GM23338 (cell line): ENCODE measurements around the gene KAT2B. TPM values are rescaled to one million over a fixed set of nuclear protein-coding genes. Genes with fewer than 3 reads are reported as not detected.

Source experiments
- ATAC-seq: fragments of 200-7000 bp; cut with Tn5 transposase; 3 replicates; pipeline ENCODE4 v1.9.1; 2020
- DNase-seq: peaks from one replicate; pipeline ENCODE4 v3.0.0-alpha.2; 2015; ENCODE audit warnings: low spot score
- H2AFZ ChIP-seq: fragments of 200-600 bp; sonication (generic); 2 replicates; pipeline ENCODE4 v1.8.0; 2016; ENCODE audit warnings: antibody characterized with exemption, mild to moderate bottlenecking, moderate library complexity
- H3F3A ChIP-seq: fragments of 200-600 bp; sonication (generic); replicated peaks from 2 replicates; pipeline ENCODE4 v1.8.0; 2017; ENCODE audit warnings: antibody characterized with exemption, mixed run types, low read depth
- H3K27ac ChIP-seq: fragments of 200-600 bp; sonication (generic); 2 replicates; pipeline ENCODE4 v1.6.1; 2016; ENCODE audit warnings: low read depth
- H3K27me3 ChIP-seq: fragments of 200-600 bp; sonication (generic); 2 replicates; pipeline ENCODE4 v1.8.0; 2016; ENCODE audit warnings: mild to moderate bottlenecking, mixed run types, moderate library complexity; ENCODE audit not compliant: insufficient read depth
- H3K36me3 ChIP-seq: fragments of 200-600 bp; sonication (generic); 2 replicates; pipeline ENCODE4 v1.8.0; 2016; ENCODE audit warnings: mild to moderate bottlenecking; ENCODE audit not compliant: insufficient read depth
- H3K4me1 ChIP-seq: fragments of 200-600 bp; sonication (generic); 2 replicates; pipeline ENCODE4 v1.8.0; 2016; ENCODE audit warnings: mild to moderate bottlenecking, moderate library complexity; ENCODE audit not compliant: insufficient read depth
- H3K4me2 ChIP-seq: fragments of 200-600 bp; sonication (generic); 2 replicates; pipeline ENCODE4 v1.7.1; 2017; ENCODE audit warnings: mixed run types
- H3K4me3 ChIP-seq: fragments of 200-600 bp; sonication (generic); 2 replicates; pipeline ENCODE4 v1.6.1; 2016; ENCODE audit warnings: mixed run types
- H3K79me2 ChIP-seq: fragments of 200-600 bp; sonication (generic); replicated peaks from 2 replicates; pipeline ENCODE4 v1.8.0; 2017; ENCODE audit warnings: mild to moderate bottlenecking; ENCODE audit not compliant: insufficient read depth
- H3K9me2 ChIP-seq: fragments of 200-600 bp; sonication (generic); 2 replicates; pipeline ENCODE4 v1.8.0; 2017; ENCODE audit not compliant: insufficient read depth
- H4K20me1 ChIP-seq: fragments of 200-600 bp; sonication (generic); replicated peaks from 2 replicates; pipeline ENCODE4 v1.8.0; 2017; ENCODE audit warnings: mild to moderate bottlenecking; ENCODE audit not compliant: insufficient read depth
- H3K27ac Mint-ChIP-seq: 2 replicates; pipeline ENCODE4 v1.8.0; 2020; ENCODE audit warnings: inconsistent platforms, mild to moderate bottlenecking, moderate library complexity, mixed read lengths
- H3K27me3 Mint-ChIP-seq: 3 replicates; pipeline ENCODE4 v1.8.0; 2022; ENCODE audit warnings: low read depth, mild to moderate bottlenecking, moderate library complexity, mixed read lengths, inconsistent platforms; ENCODE audit not compliant: insufficient read depth, poor library complexity
- H3K36me3 Mint-ChIP-seq: 3 replicates; pipeline ENCODE4 v1.8.0; 2021; ENCODE audit warnings: low read depth, mild to moderate bottlenecking, inconsistent platforms, moderate library complexity, mixed read lengths
- H3K4me1 Mint-ChIP-seq: 3 replicates; pipeline ENCODE4 v1.8.0; 2020; ENCODE audit warnings: mild to moderate bottlenecking, inconsistent platforms, mixed read lengths
- H3K4me3 Mint-ChIP-seq: 3 replicates; pipeline ENCODE4 v1.8.0; 2021; ENCODE audit warnings: moderate library complexity, mild to moderate bottlenecking, inconsistent platforms, mixed read lengths
- H3K9me3 Mint-ChIP-seq: 3 replicates; pipeline ENCODE4 v1.8.0; 2020; ENCODE audit warnings: moderate library complexity, mild to moderate bottlenecking, inconsistent platforms, mixed read lengths
- CREB1 ChIP-seq: fragments of 250-450 bp; sonication (Bioruptor Pico); IDR thresholded peaks from 2 replicates; pipeline ENCODE4 v1.5.0; 2020; ENCODE audit warnings: low read depth, mild to moderate bottlenecking, moderate library complexity
- ETS1 ChIP-seq: IDR thresholded peaks from 2 replicates; pipeline ENCODE4 v1.6.1; 2016; ENCODE audit warnings: antibody characterized with exemption
- EZH2 ChIP-seq: fragments of 200-600 bp; sonication (generic); IDR thresholded peaks from one replicate; pipeline ENCODE4 v1.8.0; 2017; ENCODE audit warnings: antibody characterized with exemption, mild to moderate bottlenecking, low read depth; ENCODE audit not compliant: unreplicated experiment
- JUNB ChIP-seq: IDR thresholded peaks from one replicate; pipeline ENCODE4 v1.6.1; 2016; ENCODE audit warnings: antibody characterized with exemption; ENCODE audit not compliant: unreplicated experiment
- POLR2AphosphoS5 ChIP-seq: IDR thresholded peaks from 2 replicates; pipeline ENCODE4 v1.6.1; 2016; ENCODE audit warnings: antibody characterized with exemption, low read depth
- ZNF114 ChIP-seq: fragments of 250-450 bp; sonication (Bioruptor Pico); IDR thresholded peaks from 2 replicates; pipeline ENCODE4 v1.5.0; 2020; ENCODE audit warnings: mild to moderate bottlenecking, moderate library complexity
- ZNF331 ChIP-seq: fragments of 250-450 bp; sonication (Bioruptor Pico); IDR thresholded peaks from 2 replicates; pipeline ENCODE4 v1.5.0; 2020; ENCODE audit warnings: low read depth, mild to moderate bottlenecking, moderate library complexity
- ZNF462 ChIP-seq: fragments of 250-450 bp; sonication (Bioruptor Pico); IDR thresholded peaks from 2 replicates; pipeline ENCODE4 v1.5.0; 2020; ENCODE audit warnings: mild to moderate bottlenecking, moderate library complexity
- polyA plus RNA-seq: library from polyadenylated mRNA; unstranded; fragments of >200 nt; fragmentation: Nextera tagmentation; extraction: Ambion mirVana; gene quantifications from 2 replicates; pipeline ENCODE4 v1.2.1, GENCODE V29; 2016
- total RNA-seq: library from RNA; depleted of rRNA; stranded (reverse); fragments of >200 nt; shearing (Covaris generic); gene quantifications from 2 replicates; pipeline ENCODE4 v1.2.3, GENCODE V29; 2014
- TF ChIP-seq, protein P1 (sequence below): IDR thresholded peaks from one replicate; pipeline ENCODE4 v1.6.1; 2018; ENCODE audit warnings: antibody characterized with exemption; ENCODE audit not compliant: unreplicated experiment

Gene KAT2B
- total and polyA plus RNA-seq, 2 experiments from 2014 or later, result 1.3 to 4.4 TPM

GRCh38 chr3:20060974-20061685, 20.9 kb downstream of the KAT2B start:
- no peak overlapping the region for H3K27ac ChIP-seq
- H3K36me3 ChIP-seq, result no peaks in the 10 kb centered on the region
- no peaks in the 10 kb centered on the region for H3K9me2 ChIP-seq
- TF ChIP-seq ZNF462 (CRISPR knock-in tag), result no peak
- no peak for ATAC-seq
- no peaks in the 10 kb centered on the region for H3K27me3 ChIP-seq
- no peaks in the 10 kb centered on the region for H3K79me2 ChIP-seq
- H2AFZ ChIP-seq, result no peak overlapping the region
- DNase-seq, result no peak
- no peak overlapping the region for H3K27ac Mint-ChIP-seq
- no peaks in the 10 kb centered on the region for H3F3A ChIP-seq
- H3K4me3 Mint-ChIP-seq, result no peak overlapping the region
- H3K4me1 Mint-ChIP-seq, result no peaks in the 10 kb centered on the region
- H3K4me2 ChIP-seq, result no peak overlapping the region
- no peaks in the 10 kb centered on the region for H3K4me1 ChIP-seq
- no peak overlapping the region for H3K4me3 ChIP-seq
- H3K27me3 Mint-ChIP-seq, result no peaks in the 10 kb centered on the region
- no peaks in the 10 kb centered on the region for H3K36me3 Mint-ChIP-seq
- no peaks in the 10 kb centered on the region for H3K9me3 Mint-ChIP-seq
- no peaks in the 10 kb centered on the region; the same call in 1 of the 2 replicates for H4K20me1 ChIP-seq

GRCh38 chr3:20062996-20063395, 22.8 kb downstream of the KAT2B start:
- no peaks in the 10 kb centered on the region for H3K36me3 Mint-ChIP-seq
- Histone ChIP-seq H4K20me1 (no peaks in the 10 kb centered on the region; the same call in 1 of the 2 replicates), H3K4me1 (no peaks in the 10 kb centered on the region), H2AFZ (no peak overlapping the region), H3K36me3 (no peaks in the 10 kb centered on the region), H3K9me2 (no peaks in the 10 kb centered on the region), H3K79me2 (no peaks in the 10 kb centered on the region), H3K27me3 (peaks cover 11% of the 10 kb centered on the region), H3F3A (no peaks in the 10 kb centered on the region), H3K27ac (no peak overlapping the region), H3K4me2 (no peak overlapping the region), H3K4me3 (no peak overlapping the region)
- H3K9me3 Mint-ChIP-seq, result no peaks in the 10 kb centered on the region
- no peaks in the 10 kb centered on the region for H3K4me1 Mint-ChIP-seq
- ATAC-seq (no peak), DNase-seq (no peak)
- H3K27ac Mint-ChIP-seq, result no peak overlapping the region
- H3K27me3 Mint-ChIP-seq, result peaks cover 3% of the 10 kb centered on the region
- no peak overlapping the region for H3K4me3 Mint-ChIP-seq
- TF ChIP-seq CREB1 (CRISPR knock-in tag), result no peak
- TF ChIP-seq EZH2, result no peak
- no peak for TF ChIP-seq ZNF331 (CRISPR knock-in tag)
- no peak for TF ChIP-seq ZNF114 (CRISPR knock-in tag)
- TF ChIP-seq, protein P1, sequence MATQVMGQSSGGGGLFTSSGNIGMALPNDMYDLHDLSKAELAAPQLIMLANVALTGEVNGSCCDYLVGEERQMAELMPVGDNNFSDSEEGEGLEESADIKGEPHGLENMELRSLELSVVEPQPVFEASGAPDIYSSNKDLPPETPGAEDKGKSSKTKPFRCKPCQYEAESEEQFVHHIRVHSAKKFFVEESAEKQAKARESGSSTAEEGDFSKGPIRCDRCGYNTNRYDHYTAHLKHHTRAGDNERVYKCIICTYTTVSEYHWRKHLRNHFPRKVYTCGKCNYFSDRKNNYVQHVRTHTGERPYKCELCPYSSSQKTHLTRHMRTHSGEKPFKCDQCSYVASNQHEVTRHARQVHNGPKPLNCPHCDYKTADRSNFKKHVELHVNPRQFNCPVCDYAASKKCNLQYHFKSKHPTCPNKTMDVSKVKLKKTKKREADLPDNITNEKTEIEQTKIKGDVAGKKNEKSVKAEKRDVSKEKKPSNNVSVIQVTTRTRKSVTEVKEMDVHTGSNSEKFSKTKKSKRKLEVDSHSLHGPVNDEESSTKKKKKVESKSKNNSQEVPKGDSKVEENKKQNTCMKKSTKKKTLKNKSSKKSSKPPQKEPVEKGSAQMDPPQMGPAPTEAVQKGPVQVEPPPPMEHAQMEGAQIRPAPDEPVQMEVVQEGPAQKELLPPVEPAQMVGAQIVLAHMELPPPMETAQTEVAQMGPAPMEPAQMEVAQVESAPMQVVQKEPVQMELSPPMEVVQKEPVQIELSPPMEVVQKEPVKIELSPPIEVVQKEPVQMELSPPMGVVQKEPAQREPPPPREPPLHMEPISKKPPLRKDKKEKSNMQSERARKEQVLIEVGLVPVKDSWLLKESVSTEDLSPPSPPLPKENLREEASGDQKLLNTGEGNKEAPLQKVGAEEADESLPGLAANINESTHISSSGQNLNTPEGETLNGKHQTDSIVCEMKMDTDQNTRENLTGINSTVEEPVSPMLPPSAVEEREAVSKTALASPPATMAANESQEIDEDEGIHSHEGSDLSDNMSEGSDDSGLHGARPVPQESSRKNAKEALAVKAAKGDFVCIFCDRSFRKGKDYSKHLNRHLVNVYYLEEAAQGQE, result no peak
- no peak for TF ChIP-seq POLR2AphosphoS5
- TF ChIP-seq ETS1, result no peak
- TF ChIP-seq JUNB, result no peak
